Esophagus (tissue), 2 donors: ENCODE data around the gene SORL1. TPM values are rescaled to one million over a fixed set of nuclear protein-coding genes. Genes with fewer than 3 reads are reported as not detected.

ENCODE experiments used
- H3K27ac ChIP-seq, 2 donors: one replicate each; pipeline ENCODE4 v1.5.1; 2013; ENCODE audit warnings: low read depth in 2 of 2, mild to moderate bottlenecking in 2 of 2, inconsistent platforms in 1 of 2, low read length in 1 of 2, moderate library complexity in 1 of 2
- H3K27me3 ChIP-seq, 2 donors: one replicate each; pipeline ENCODE4 v1.6.1; 2013; ENCODE audit warnings: low read length in 2 of 2, control low read depth in 1 of 2, mild to moderate bottlenecking in 1 of 2; ENCODE audit not compliant: insufficient read depth in 2 of 2, control insufficient read depth in 1 of 2
- H3K36me3 ChIP-seq, 2 donors: one replicate each; pipeline ENCODE4 v1.6.1; 2013; ENCODE audit warnings: low read length in 1 of 2; ENCODE audit not compliant: control insufficient read depth in 2 of 2, insufficient read depth in 2 of 2
- H3K4me1 ChIP-seq, 2 donors: one replicate each; pipeline ENCODE4 v1.6.1; 2013; ENCODE audit warnings: low read length in 1 of 2; ENCODE audit not compliant: control insufficient read depth in 2 of 2, insufficient read depth in 2 of 2
- H3K4me3 ChIP-seq, 2 donors: one replicate each; pipeline ENCODE4 v1.5.1; 2013; ENCODE audit warnings: low read length in 2 of 2, mild to moderate bottlenecking in 2 of 2, low read depth in 1 of 2, moderate library complexity in 1 of 2
- H3K9me3 ChIP-seq, 2 donors: one replicate each; pipeline ENCODE4 v1.6.1; 2013; ENCODE audit warnings: mild to moderate bottlenecking in 2 of 2, low read depth in 1 of 2, low read length in 1 of 2, moderate library complexity in 1 of 2; ENCODE audit not compliant: control insufficient read depth in 2 of 2, insufficient read depth in 1 of 2
- WGBS, 2 donors: extraction: QIAGEN DNeasy Blood & Tissue Kit; methylation state at CpG; one replicate each; pipeline ENCODE4 v1.1.7; 2013; 5-methylcytosine and 5-hydroxymethylcytosine counted together
- polyA plus RNA-seq, 2 donors: library from polyadenylated mRNA; stranded (reverse); fragments of 200-250 nt; gene quantifications; one replicate each; pipeline ENCODE4 v1.2.3, GENCODE V29; 2013
- donor health status: healthy with polysubstance abuse.
- donor health status: Bipolar disorder and iron deficiency.

SORL1 gene
- polyA plus RNA-seq, 2 donors, result 2.5 to 3.0 TPM

DNA sequence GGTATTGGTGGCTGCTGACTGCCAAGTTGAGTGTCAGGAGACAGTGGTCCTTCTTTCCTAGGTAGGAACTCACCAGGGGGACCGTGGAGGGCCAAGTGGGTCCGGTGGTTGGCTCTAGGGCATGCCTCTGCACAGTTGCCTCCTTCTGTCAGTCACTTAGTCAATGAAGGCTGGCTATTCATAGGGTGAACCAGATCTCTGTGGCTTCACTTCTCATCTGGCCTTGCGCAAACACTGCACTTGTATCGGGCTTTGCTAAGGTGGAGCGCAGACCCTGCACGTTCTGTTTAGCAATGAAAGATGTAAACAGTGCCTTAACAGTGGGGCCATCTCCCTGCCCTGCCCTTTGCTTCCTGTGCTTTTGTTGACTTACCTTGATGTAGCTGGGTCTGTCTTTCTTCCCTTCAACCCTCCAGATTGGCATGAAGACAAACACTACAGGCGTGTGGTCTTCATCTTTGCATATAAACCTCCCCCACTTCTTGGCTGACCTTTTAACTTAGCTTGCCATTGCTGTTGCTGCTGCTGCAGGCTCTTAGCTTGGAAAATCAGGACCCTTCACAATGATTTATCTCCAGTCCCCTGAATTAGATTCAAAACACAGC, 7.4 kb downstream of the SORL1 start:
- 74 to 77% methylated on average over 7 of the region's 7 CpGs for WGBS, 2 donors
- H3K27ac ChIP-seq, result no peak overlapping the region
- no peak overlapping the region for H3K4me3 ChIP-seq
- no peaks in the 10 kb centered on the region for H3K27me3 ChIP-seq
- no peaks in the 10 kb centered on the region for H3K9me3 ChIP-seq
- peaks cover 0 to 2% of the 10 kb centered on the region in 2 donors for H3K36me3 ChIP-seq
- H3K4me1 ChIP-seq, result peaks cover 0 to 5% of the 10 kb centered on the region in 2 donors

DNA sequence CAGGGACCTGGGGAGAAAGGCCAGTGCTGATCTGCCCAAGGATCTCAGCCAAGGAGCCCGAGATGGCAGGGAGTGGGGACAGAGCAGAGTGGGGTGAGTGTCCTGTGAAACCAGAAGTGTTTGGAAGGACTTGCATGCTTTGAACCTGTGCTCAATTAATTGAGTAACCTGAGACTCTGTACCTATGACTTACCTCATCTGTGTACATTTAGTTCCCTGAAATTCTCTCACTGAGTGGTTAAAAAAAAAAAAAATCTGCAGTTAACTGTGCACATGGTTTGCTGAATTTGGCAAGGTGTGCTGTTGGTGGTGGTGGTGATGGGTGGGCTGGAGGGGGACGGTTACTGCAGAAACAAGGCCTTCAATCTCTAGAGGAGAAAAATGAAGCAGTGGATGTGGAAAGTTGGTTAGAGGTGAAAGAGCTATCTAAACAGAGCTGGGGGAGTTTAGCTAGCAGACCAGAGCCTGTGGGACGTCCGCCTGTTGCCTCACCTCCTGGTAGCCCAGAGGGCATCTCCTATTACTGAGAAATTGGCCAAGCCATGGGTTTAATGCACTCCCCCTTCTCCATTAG, 8.9 kb downstream of the SORL1 start:
- 80% methylated on average over 4 of the region's 4 CpGs for WGBS, 2 donors
- peaks cover 0 to 2% of the 10 kb centered on the region in 2 donors for H3K36me3 ChIP-seq
- no peak overlapping the region for H3K4me3 ChIP-seq
- H3K27me3 ChIP-seq, result no peaks in the 10 kb centered on the region
- H3K27ac ChIP-seq, result no peak overlapping the region
- peaks cover 0 to 8% of the 10 kb centered on the region in 2 donors for H3K4me1 ChIP-seq
- no peaks in the 10 kb centered on the region for H3K9me3 ChIP-seq

DNA sequence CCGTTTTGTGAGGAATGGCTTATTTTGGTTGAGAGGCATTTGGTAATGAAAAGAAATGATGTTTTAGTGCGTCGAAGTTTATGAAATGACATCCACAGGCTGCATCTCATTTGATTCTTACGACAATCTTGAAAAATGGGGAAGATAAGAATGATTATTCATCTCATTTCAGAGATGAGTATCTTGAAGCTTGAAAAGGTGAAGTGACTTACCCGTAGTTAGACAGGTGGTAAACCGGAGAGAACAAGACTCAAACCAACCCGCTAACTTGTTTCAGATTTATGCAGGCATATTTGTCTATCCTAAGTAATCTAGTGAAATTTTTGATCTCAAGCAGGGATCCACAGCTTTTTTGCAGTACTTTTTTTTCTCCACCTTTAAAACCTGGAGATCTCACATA, 9.7 kb downstream of the SORL1 start:
- Histone ChIP-seq H3K27ac (no peak overlapping the region), H3K9me3 (no peaks in the 10 kb centered on the region), H3K27me3 (no peaks in the 10 kb centered on the region), H3K36me3 (peaks cover 0 to 2% of the 10 kb centered on the region in 2 donors), H3K4me1 (peaks cover 0 to 12% of the 10 kb centered on the region in 2 donors), H3K4me3 (no peak overlapping the region)
- WGBS, 2 donors, result 88 to 91% methylated on average over 7 of the region's 7 CpGs

- Histone ChIP-seq H3K4me3 (no peak overlapping the region), H3K4me1 (peaks cover 0 to 12% of the 10 kb centered on the region in 2 donors), H3K27me3 (no peaks in the 10 kb centered on the region), H3K9me3 (no peaks in the 10 kb centered on the region), H3K36me3 (peaks cover 0 to 2% of the 10 kb centered on the region in 2 donors), H3K27ac (peak overlapping the region; percentile 62 to 83)
- 65 to 67% methylated on average over 6 of the region's 6 CpGs for WGBS, 2 donors
Observed at GRCh38 chr11:121463689-121464335, 11.7 kb downstream of the SORL1 start.

GRCh38 chr11:121464352-121464946, 12.3 kb downstream of the SORL1 start:
- Histone ChIP-seq H3K27ac (peak overlapping the region; percentile 62 to 83), H3K27me3 (no peaks in the 10 kb centered on the region), H3K36me3 (peaks cover 0 to 2% of the 10 kb centered on the region in 2 donors), H3K4me3 (no peak overlapping the region), H3K4me1 (peaks cover 0 to 15% of the 10 kb centered on the region in 2 donors), H3K9me3 (no peaks in the 10 kb centered on the region)
- WGBS, 2 donors, result 27 to 41% methylated on average over 11 of the region's 11 CpGs

DNA sequence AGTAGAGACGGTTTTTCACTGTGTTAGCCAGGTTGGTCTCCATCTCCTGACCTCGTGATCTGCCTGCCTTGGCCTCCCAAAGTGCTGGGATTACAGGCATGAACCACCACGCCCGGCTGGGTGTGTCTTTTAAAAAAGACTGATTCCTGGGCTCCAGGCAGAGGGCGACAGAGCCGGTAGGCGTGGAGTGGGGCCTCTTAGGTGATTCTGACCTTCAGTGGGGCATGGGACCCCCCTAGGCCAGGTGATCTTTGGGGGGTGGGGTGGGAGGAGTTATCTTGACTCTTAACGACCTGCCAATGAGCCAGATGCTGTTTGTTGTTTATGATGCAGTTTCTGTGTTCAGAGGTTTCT, 13.6 kb downstream of the SORL1 start:
- Histone ChIP-seq H3K4me1 (peaks cover 0 to 15% of the 10 kb centered on the region in 2 donors), H3K27me3 (no peaks in the 10 kb centered on the region), H3K36me3 (no peaks in the 10 kb centered on the region), H3K27ac (peak overlapping the region; percentile 80 to 89), H3K9me3 (no peaks in the 10 kb centered on the region), H3K4me3 (no peak overlapping the region)
- 36 to 37% methylated on average over 8 of the region's 8 CpGs for WGBS, 2 donors

GRCh38 chr11:121466063-121466794, 14.1 kb downstream of the SORL1 start:
- H3K4me1 ChIP-seq, result peaks cover 0 to 15% of the 10 kb centered on the region in 2 donors
- H3K27ac ChIP-seq, result peak overlapping the region; percentile 80 to 89
- 21% methylated on average over 8 of the region's 8 CpGs for whole genome bisulfite sequencing, 2 donors

DNA sequence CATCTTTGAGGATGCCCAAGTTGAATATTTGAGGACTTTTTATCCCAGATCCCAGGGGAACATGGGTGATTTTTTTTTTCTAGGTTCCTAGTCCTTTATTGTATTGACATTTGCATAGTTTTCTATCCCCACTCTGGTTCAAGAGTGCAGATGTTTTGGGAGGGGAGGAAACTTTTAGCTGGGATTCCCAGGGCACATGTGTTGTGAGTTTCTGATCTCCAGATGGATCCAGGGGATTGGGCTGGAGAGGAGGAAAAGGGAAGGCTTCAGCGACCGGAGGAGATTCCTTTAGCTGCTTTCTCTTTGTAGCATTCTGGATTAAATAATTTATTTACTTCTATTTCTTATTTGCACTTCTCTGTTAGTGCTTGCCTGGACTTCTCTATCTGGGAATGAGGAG, 15.4 kb downstream of the SORL1 start:
- no peaks in the 10 kb centered on the region for H3K27me3 ChIP-seq
- 22 to 45% methylated on average over 2 of the region's 2 CpGs for WGBS, 2 donors
- no peaks in the 10 kb centered on the region for H3K36me3 ChIP-seq
- no peaks in the 10 kb centered on the region for H3K9me3 ChIP-seq
- no peak overlapping the region for H3K4me3 ChIP-seq
- H3K4me1 ChIP-seq, result peaks cover 0 to 15% of the 10 kb centered on the region in 2 donors
- H3K27ac ChIP-seq, result peak overlapping the region; percentile 89 to 92

More at GRCh38 chr11:121466063-121466794, 14.1 kb downstream of the SORL1 start:
- Histone ChIP-seq H3K9me3 (no peaks in the 10 kb centered on the region), H3K27me3 (no peaks in the 10 kb centered on the region), H3K4me3 (no peak overlapping the region), H3K36me3 (no peaks in the 10 kb centered on the region)

DNA sequence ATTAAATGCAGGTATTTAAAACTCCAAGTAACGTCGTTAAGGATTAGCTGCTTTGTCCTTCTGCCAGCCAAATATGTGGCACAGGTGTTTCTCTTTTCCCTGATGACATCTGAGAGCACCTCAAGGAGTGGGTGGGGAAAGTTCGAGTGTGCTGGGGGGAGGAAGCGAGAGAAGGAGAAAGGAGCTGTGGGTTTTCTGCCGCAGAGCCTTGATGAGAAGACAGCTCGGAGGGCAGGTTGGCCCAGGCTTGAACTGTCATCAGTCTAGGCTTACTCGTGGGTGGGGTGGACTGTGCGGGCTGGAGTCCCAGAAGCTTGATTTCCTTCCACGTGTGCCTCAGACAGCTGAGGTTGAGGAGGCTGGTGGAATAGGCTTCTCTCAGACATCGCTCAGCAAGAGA, 15.9 kb downstream of the SORL1 start:
- no peak overlapping the region for H3K4me3 ChIP-seq
- 18 to 31% methylated on average over 10 of the region's 10 CpGs for WGBS, 2 donors
- H3K4me1 ChIP-seq, result peaks cover 0 to 15% of the 10 kb centered on the region in 2 donors
- H3K27me3 ChIP-seq, result no peaks in the 10 kb centered on the region
- H3K27ac ChIP-seq, result peak overlapping the region; percentile 38 to 84
- H3K36me3 ChIP-seq, result no peaks in the 10 kb centered on the region
- no peaks in the 10 kb centered on the region for H3K9me3 ChIP-seq
